ENCODE data around the gene MUC15.

The MUC15 gene

GRCh38 chr11:26578998-26579661 is 7.1 kb upstream of the MUC15 start:
- FAIRE-seq (no peak), DNase-seq (ENCODE audit: extremely low spot score, insufficient read length, low read depth) (no peak)

GRCh38 chr11:26575946-26576345 is 3.9 kb upstream of the MUC15 start:
- DNase-seq (ENCODE audit: extremely low spot score, insufficient read length, low read depth) (no peak), FAIRE-seq (no peak)

DNA sequence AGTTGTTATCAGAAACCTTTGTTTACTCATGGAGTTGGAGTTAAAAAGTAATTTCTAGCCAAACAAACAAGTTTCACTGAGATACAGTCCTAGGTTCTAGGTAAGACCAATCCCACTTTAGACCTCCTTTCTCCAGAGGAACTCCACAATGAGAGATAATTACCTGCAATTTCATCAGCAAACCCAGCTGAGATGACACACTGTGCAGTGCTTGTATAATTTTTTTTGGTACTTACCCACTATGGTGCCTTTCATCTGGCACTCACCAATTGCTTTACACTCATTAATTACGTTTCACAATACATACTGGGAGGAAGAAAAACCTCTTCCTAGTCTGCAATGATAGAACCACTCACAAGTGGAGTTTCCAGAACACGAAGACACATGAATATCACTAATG is 1.8 kb upstream of the MUC15 start:
- no peak for FAIRE-seq
- DNase-seq (ENCODE audit: extremely low spot score, insufficient read length, low read depth) = no peak

GRCh38 chr11:26572770-26573402 is 823 bp upstream of the MUC15 start:
- DNase-seq (ENCODE audit: extremely low spot score, insufficient read length, low read depth) (no peak), FAIRE-seq (no peak)

- FAIRE-seq = no peak
- no peak for DNase-seq (ENCODE audit: extremely low spot score, insufficient read length, low read depth)
These were observed 2.4 kb downstream of the MUC15 start for GRCh38 chr11:26569646-26570045.

DNA sequence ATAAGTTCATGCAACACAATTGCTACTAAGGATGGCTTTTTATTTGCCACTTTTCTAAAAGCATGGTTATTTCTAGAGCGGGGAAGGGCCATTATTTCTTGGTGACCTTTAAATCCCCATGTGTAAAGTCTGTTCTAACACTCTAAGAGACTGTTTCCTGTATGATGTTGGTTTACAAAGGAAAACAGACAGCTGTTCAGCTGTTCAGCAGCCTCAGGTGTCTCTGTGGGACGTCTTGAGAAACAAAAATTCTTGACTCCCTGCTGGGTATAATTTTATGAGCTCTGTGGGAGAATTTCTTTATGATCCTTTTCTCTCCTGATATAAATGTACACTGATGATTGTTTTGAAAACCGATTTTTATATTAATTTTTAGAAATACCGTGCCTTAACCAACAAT is 13.9 kb downstream of the MUC15 start:
- DNase-seq (ENCODE audit: extremely low spot score, insufficient read length, low read depth) (no peak), FAIRE-seq (no peak)

DNA sequence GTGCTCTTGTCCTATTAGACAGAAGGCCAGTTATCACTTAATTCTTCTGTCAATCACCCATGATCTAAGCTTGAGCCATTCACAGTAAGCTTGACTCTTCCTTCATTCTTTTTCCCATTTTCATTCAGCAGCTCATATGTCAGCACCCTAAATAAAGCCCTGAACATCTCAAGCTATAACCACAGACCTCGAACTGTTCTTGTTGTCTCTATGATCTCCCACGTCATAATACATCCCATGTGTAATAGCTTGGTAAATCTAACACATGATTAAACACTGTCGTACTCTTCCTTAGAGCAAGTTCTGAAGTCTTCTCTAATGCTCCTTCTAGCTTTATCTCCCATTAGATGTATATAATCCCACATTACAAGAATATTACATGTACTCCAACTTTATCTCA is 14.4 kb downstream of the MUC15 start:
- FAIRE-seq (no peak), DNase-seq (ENCODE audit: extremely low spot score, insufficient read length, low read depth) (no peak)

- FAIRE-seq (no peak), DNase-seq (ENCODE audit: extremely low spot score, insufficient read length, low read depth) (no peak)
These were observed 15.5 kb downstream of the MUC15 start for GRCh38 chr11:26556582-26556981.

DNA sequence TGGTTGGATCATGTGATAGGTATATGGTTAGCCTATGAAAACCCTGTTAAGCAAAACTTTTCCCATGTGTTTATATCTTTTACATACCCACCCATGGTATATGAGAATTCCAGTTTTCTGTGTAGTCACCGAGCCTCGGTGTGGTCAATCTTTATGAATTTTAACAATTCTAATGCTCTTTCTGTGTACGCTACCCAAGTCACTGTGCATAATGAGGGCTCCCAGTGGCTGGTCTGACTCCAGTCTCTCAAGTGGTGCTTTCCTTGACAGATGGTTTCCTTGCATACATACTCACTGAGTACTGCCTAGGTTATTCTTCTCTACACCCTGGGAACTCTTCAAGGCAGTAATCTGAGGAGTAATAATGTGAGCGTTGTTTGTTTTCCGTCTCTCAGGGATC is 17.6 kb downstream of the MUC15 start:
- DNase-seq (ENCODE audit: extremely low spot score, insufficient read length, low read depth) (no peak), FAIRE-seq (no peak)

- FAIRE-seq (no peak), DNase-seq (ENCODE audit: extremely low spot score, insufficient read length, low read depth) (no peak)
These were observed 18.9 kb downstream of the MUC15 start for GRCh38 chr11:26553182-26553581.

DNA sequence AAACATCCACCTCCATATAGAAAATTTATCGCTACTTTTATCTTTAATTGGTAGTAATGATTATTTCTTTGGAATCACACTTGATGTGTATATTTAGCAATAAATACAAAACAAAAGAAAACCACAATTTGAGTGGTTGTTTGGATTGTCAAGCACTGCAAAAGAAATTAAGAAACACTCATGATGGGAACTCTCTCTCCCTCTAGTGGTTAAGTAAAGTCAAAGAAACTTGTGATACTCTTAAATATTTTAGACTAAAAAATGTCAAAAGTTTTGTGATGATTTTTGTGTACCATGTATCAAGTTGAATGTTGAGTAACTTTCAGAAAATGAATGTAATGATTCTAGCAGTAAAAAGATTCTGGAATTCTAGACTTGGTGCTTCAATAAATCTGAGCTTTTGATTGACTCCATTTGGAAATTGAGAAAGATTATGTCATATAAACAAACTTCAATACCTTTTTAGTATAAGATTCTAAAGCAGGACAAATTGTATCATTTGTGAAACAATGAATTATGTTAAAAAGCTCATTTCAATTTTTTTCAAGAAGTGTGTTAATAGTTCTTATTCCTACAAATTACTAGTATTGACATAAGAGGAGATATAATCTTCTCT is 20.8 kb downstream of the MUC15 start:
- FAIRE-seq (peak; percentile 41), DNase-seq (ENCODE audit: extremely low spot score, insufficient read length, low read depth) (no peak)

DNA sequence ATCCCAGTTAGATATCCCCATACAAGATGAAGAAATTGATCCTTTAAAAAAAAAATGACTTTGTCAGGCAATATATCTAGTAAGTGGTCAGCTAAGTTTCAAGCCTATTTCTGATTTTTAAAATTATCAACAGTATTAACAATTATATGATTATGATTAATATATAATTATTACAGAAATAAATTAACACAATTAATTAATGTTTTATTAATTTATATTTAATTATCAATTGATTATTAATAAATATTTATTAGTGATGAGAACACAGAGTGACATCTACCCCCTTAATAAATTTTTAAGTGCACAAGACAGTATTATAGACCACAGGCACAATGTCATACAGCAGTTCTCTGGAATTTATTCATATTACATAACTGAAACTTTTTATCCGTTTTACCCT is 22.0 kb downstream of the MUC15 start:
- FAIRE-seq = no peak

GRCh38 chr11:26549176-26549575 is 22.9 kb downstream of the MUC15 start:
- DNase-seq (ENCODE audit: extremely low spot score, insufficient read length, low read depth) (no peak), FAIRE-seq (no peak)

More for the DNA sequence above, 22.0 kb downstream of the MUC15 start:
- DNase-seq (ENCODE audit: extremely low spot score, insufficient read length, low read depth) = no peak

GRCh38 chr11:26541870-26542269 is 30.2 kb downstream of the MUC15 start:
- DNase-seq (ENCODE audit: extremely low spot score, insufficient read length, low read depth) = no peak
- no peak for FAIRE-seq

DNA sequence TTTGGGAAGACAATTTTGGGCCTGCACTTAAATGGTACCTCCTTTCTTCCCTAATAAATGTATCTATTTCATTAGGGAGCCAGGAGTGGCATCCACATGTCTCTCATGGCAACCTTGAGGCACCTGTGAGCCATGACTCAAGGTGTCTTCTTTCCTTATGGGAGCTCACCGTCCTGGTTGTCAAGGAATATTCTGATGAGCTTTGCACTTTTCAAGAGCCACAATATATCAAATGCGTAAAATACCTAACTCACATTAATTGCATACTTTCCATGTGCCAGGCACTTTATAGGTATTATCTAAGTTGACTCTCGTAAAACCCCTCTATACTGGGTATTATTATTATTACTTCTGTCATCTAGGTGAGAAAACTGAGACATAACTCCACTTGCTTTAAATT is 32.5 kb downstream of the MUC15 start:
- FAIRE-seq (no peak), DNase-seq (ENCODE audit: extremely low spot score, insufficient read length, low read depth) (no peak)

DNA sequence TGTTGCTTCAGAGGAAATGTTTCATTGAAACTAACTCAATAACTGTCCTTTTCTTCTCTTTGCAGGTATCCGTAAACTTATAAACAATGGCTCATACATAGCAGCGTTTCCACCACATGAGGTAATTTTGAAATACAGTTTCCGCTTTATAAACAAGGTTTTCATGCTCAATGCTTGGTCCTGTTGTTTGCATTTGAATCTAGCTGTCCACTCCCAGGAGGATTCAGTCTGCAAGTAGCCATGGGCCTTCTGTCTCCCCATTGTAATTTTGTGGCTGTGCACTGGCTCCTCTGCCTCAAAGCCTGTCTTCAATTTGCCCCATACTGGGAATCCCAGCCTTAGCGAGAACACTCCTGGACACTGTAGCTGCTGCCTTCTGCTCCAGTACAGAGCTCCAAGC is 34.7 kb downstream of the MUC15 start:
- FAIRE-seq = no peak
- no peak for DNase-seq (ENCODE audit: extremely low spot score, insufficient read length, low read depth)

DNA sequence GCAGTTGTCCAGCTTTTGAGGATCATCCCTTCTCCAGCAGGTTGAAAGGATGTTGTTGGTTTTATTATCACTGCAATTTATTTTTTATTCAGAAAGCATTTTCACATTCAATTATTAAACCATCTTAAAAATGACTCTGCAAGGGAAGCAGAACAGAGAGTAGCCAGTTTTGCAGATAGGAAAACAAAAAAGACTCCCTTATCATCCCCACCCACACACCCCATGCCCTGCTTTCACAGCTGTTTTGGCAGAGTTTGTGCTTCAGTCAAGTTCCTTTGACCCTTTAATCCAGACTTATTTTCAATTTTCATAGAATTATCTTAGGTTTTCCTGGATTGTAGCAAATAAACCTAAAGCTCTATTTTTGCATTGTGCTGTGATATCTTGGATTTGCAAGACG is 44.4 kb downstream of the MUC15 start:
- FAIRE-seq (no peak), DNase-seq (ENCODE audit: extremely low spot score, insufficient read length, low read depth) (no peak)

DNA sequence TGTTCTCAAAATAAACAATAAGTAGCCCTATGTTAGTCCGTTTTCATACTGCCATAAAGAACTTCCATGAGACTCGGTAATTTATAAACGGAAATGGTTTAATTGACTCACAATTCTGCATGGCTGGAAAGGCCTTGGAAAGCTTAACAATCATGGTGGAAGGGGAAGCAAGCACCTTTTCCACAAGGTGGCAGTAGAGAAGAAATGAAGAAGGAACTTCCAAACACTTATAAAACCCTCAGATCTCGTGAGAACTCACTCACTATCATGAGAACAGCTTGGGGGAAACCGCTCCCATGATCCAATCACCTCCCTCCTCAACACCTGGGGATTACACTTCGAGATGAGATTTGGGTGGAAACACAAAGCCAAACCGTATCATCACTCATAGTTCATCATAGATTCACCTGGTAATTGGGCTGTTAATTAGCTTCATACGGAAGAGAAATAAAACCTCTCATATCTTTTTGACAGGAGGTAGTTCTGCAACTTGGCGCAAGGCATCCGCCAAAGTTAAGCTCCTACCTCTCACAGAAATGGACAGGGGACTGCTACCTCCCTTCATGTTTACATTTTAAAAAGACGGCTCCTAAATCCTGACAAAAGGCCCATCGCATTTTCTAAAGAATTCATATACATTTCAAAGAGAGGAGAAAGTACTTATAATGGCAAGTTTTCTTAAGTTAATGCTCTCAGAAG is 49.0 kb downstream of the MUC15 start:
- no peak for FAIRE-seq
- DNase-seq (ENCODE audit: extremely low spot score, insufficient read length, low read depth) = no peak

DNA sequence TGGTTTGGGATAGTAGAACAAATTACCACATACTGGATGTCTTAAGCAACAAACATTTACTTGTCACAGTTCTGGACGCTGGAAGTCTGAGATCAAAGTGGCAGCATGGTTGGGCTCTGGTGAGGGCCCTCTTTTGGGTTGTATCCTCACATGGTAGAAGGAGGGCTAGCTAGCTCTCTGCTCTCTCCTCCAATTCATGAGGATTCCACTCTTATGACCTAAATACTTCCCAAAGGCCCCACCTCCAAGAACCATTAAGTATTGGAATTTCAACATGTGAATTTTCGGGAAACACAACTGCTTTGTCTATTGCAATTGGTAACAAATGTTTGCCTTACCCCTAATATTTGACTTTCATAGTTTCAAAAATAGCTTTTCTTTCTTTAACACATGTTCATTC is 52.6 kb downstream of the MUC15 start:
- DNase-seq (ENCODE audit: extremely low spot score, insufficient read length, low read depth) (no peak), FAIRE-seq (no peak)

GRCh38 chr11:26512196-26512595 is 59.9 kb downstream of the MUC15 start:
- DNase-seq (ENCODE audit: extremely low spot score, insufficient read length, low read depth) (no peak), FAIRE-seq (no peak)

DNA sequence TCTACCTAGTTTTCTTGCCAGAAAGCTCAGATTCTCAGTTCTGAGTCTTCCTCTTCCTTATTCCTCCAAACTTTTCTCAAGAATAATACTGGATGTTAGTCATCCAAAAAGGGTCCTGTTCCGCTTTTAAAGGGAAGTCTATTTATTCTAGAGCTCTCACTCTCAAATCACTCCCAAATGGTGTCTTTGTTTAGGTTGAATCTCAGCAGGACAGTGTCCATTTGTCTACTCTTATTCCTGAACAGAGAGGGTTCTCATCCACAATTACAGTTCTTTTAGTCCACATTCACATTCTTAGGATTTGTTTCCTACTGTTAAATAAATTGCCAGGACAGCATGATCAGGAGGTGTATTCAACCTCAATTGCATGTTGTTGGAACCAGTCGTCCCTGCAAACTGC is 61.3 kb downstream of the MUC15 start:
- FAIRE-seq = no peak
- DNase-seq (ENCODE audit: extremely low spot score, insufficient read length, low read depth) = no peak

All from GM18507 (cell line).